IMR-90 (cell line): ENCODE measurements around the gene FCHSD2.

Source experiments
- CEBPB ChIP-seq: IDR thresholded peaks from 2 replicates; pipeline ENCODE4 v1.6.1; 2012; ENCODE audit warnings: low read depth, low read length, improper control_type of control experiment
- CHD1 ChIP-seq: IDR thresholded peaks from 2 replicates; pipeline ENCODE4 v1.6.1; 2012; ENCODE audit warnings: low read depth, low read length, improper control_type of control experiment
- MAFK ChIP-seq: IDR thresholded peaks from 2 replicates; pipeline ENCODE4 v1.6.1; 2012; ENCODE audit warnings: low read depth, low read length, improper control_type of control experiment
- MAZ ChIP-seq: IDR thresholded peaks from 2 replicates; pipeline ENCODE4 v1.6.1; 2012; ENCODE audit warnings: low read depth, mild to moderate bottlenecking, low read length, improper control_type of control experiment, moderate library complexity, borderline replicate concordance
- POLR2A ChIP-seq: IDR thresholded peaks from 2 replicates; pipeline ENCODE4 v1.6.1; 2012; ENCODE audit warnings: mild to moderate bottlenecking, low read depth, low read length
- RCOR1 ChIP-seq: IDR thresholded peaks from 2 replicates; pipeline ENCODE4 v1.6.1; 2012; ENCODE audit warnings: mild to moderate bottlenecking, low read length, improper control_type of control experiment; ENCODE audit not compliant: insufficient replicate concordance
- RFX5 ChIP-seq: IDR thresholded peaks from 2 replicates; pipeline ENCODE4 v1.8.0; 2012; ENCODE audit warnings: low read depth, mild to moderate bottlenecking, low read length, moderate library complexity
- SMC3 ChIP-seq: fragments of 150-350 bp; IDR thresholded peaks from 2 replicates; pipeline ENCODE4 v1.6.1; 2016; ENCODE audit warnings: low read depth, mild to moderate bottlenecking, antibody characterized with exemption, low read length, moderate library complexity
- TF ChIP-seq, protein P1 (sequence below): conservative IDR thresholded peaks from 2 replicates; pipeline ENCODE4 v1.5.1; 2012; ENCODE audit warnings: mild to moderate bottlenecking, low read depth, low read length, improper control_type of control experiment
- TF ChIP-seq, protein P2 (sequence below): fragments of 150-350 bp; IDR thresholded peaks from 2 replicates; pipeline ENCODE4 v1.6.1; 2017; ENCODE audit warnings: mild to moderate bottlenecking, antibody characterized with exemption, low read length, low read depth

DNA sequence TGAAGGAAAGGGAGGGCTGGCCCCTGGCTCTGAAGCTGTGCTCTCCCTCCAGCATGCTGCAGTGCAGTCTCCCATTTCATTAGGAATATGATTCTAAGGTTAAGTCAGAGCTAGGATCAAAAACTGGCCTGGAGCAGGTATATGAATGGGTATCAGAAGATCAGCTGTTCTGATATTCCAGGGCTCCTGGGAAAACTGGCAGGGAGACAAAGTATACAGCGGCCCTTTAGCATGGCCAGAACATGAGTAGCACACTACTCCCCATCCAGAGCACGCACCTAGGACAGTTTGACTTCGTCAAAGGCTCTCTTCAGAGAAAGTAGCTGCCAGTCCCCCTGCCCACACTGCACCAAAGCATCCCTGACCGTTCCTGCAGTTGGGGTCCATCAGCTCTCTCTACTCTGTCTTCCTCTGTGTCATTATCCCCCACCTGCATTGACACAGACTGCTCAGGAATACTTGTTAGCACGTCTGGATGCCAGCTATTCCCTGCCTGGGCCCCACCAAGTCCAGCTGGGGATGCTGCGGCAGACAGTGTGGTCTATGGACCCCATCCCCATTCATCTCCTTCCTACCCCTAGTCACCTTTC is 4.0 kb upstream of the FCHSD2 start:
- TF ChIP-seq MAZ (no peak), POLR2A (no peak), RFX5 (no peak), SMC3 (no peak), CEBPB (no peak), CHD1 (no peak), RCOR1 (no peak), MAFK (no peak)
- TF ChIP-seq, protein P1, sequence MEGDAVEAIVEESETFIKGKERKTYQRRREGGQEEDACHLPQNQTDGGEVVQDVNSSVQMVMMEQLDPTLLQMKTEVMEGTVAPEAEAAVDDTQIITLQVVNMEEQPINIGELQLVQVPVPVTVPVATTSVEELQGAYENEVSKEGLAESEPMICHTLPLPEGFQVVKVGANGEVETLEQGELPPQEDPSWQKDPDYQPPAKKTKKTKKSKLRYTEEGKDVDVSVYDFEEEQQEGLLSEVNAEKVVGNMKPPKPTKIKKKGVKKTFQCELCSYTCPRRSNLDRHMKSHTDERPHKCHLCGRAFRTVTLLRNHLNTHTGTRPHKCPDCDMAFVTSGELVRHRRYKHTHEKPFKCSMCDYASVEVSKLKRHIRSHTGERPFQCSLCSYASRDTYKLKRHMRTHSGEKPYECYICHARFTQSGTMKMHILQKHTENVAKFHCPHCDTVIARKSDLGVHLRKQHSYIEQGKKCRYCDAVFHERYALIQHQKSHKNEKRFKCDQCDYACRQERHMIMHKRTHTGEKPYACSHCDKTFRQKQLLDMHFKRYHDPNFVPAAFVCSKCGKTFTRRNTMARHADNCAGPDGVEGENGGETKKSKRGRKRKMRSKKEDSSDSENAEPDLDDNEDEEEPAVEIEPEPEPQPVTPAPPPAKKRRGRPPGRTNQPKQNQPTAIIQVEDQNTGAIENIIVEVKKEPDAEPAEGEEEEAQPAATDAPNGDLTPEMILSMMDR: no peak
- TF ChIP-seq, protein P2, sequence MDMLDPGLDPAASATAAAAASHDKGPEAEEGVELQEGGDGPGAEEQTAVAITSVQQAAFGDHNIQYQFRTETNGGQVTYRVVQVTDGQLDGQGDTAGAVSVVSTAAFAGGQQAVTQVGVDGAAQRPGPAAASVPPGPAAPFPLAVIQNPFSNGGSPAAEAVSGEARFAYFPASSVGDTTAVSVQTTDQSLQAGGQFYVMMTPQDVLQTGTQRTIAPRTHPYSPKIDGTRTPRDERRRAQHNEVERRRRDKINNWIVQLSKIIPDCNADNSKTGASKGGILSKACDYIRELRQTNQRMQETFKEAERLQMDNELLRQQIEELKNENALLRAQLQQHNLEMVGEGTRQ: no peak
